GM18519 (cell line): Measurements from ENCODE around the gene TBX4.
"Not testable (repeated sequence)": the region's sequence is repeated elsewhere in the genome, so short reads cannot be mapped to it uniquely, and the experiment has no call there.

Experiments
- ATAC-seq: cut with Tn5 transposase; IDR thresholded peaks from one replicate; pipeline ENCODE4 v1.9.1; 2021; ENCODE audit warnings: mild to moderate bottlenecking, moderate library complexity; ENCODE audit not compliant: unreplicated experiment, low FRiP score

Gene TBX4

GRCh38 chr17:61494325-61495160 lies 42.3 kb downstream of the TBX4 start:
- no peak for ATAC-seq

DNA sequence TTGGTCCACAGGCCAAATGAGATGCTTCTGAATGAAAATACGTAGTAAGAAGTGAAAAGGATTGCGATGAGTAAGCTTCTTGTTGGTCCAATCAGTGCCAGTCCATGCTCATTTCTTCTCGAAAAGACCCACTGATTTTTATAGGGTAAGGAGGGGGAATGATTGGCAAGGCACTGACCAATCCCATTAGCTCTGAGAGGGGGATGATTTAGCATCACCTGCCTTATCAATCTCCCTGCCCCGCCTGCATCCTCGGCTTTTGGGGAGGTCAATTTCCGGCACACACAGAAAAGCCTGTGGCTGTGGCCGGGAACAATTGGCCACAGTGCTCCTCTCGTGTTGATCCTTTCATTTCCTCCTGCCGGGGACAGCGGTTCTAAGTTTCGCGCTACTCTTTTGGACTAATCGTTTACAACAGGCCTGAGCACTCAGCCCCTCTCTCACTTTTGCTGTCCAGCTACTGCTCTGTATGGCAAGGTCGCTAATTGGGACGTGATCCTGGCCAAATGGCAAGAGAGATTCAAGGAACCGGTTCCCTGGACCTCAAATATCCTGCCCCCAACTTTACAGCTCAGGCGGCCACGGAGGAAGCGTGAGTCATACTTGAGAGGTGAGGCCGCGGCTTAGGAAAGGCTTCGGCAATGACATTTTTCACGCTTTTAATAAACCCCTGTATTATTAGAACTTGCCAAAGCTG lies 43.1 kb downstream of the TBX4 start:
- no peak for ATAC-seq

DNA sequence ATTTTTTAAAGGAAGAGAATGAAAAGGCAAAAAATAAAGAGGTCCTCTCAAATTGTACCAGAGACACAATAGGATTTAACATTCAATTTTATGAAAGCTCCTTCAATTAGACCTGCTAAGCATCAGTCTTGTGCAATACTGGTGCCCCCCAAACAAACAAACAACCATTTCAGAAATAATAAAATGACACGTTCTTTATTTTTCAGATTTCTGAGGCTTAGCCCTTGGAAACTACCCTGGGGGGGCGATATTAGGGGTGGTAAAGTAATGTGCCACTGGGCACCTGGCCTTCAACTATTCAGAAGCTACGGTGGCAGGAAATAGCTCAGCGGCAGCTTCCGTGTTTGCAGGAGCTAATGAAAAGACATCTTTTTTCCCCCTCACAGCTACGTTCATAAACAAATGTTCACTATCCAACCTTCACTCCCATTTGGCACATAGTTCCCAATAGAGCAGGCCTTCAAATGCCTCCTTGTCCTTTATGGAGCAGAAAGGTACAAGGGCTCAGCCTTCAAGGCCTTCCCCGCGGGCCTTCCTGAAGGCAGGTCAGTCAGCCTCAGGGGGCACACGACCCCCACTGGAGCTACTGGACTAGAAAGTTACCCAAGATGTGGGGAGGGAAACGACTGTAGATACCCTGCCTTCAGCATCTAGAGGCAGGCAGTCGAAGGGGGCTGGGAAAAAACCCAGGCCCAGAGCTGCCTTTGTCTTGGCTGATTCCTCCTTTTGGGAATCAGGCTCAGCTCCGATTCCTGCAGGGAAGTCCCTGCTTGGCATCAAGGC lies 44.1 kb downstream of the TBX4 start:
- no peak for ATAC-seq

- ATAC-seq: no peak
Measured at GRCh38 chr17:61496957-61497653, 44.9 kb downstream of the TBX4 start.

DNA sequence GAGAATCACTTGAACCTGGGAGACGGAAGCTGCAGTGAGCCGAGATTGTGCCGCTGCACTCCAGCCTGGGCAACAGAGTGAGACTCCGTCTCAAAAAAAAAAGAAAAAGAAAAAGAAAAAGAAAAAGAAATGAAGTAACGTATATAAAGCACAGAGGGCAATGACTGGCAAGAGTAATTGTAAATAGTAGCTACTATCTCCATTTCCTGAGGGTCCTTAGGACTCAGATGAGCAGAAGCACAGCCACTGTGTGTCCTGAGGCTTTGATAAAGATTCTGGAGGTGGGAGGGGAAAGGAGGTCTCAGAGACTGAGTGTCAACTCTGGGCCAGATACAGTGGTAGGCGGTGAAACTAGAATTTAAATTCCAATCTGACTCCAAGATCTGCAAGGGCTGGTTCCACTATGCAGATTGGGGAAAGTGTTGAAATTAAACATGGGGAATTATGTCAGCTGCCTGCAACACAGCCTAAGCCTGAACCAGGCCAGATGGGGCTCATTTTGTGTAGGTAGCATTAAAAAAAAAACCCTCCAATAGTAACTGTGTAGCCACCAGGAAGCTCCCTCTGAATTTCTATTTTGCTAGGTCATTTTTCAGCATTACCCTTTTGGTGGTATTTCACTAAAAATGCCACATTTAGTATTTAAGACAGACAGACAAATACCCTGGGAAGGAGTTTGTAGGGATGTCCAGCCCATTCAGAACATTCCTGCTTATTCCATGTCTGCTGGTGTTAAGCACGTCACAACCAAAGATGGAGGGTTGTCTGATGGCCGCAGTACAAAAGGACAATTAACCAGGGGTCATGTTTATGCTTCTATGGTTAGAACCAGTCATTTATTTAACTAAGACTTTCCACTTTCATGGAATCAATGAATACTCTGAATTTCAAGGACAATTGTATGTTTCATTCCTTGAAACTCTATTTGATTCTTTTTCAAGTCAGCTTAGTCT lies 46.1 kb downstream of the TBX4 start:
- ATAC-seq: no peak

DNA sequence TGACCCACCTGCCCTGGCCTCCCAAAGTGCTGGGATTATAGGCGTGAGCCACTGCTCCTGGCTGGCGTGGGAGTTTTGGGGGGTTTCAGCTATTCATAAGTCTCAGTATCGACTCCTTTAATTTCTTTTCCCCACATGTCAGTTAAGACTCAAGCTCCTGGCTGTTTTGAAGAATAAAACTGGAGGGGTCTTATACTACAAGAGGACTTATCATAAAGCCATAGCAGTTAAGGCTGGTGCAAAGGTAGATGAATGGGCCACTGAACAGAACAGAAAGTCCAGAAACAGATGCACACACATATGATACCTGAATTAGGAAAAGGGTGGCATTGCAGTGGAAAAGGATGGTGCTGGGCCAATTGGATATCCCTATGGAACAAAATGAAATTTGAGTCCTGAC lies 47.4 kb downstream of the TBX4 start:
- no peak for ATAC-seq

DNA sequence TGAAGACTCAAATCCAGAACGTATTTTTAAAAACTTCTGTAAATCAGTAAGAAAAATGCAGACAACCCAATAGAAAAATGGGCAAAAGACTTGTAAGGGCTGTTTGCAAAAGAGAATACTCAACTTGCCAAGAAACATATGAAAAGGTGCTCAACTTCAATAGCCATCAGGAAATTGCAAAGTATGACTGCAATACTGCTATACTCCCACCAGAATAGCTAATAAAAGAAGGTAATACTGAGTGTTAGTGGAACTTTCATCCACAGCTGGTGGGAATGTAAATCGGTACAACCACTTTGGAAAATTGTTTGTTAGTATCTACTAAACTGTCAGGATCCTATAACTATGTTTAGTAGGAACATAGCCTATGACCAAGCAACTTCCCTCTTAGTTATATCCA lies 48.1 kb downstream of the TBX4 start:
- ATAC-seq: no peak

DNA sequence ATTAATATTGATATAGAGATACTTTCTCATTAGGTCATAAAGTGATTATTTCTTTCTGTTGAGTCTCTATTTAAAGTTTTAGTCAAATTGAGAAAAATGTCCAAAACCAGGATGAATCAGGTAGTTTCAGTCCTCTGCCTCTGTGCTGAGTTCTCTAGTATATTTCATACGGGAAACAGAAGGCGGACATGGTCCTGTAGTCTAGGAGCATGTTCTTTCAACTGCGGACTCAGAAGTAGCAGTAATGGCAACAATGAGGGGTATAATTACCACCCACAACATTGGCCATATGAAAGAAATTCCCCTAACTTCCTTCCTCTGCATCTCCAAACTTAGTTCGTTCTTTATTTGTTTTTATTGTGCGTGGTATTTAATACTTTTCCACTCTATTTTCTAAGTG lies 50.1 kb downstream of the TBX4 start:
- no peak for ATAC-seq

- no peak for ATAC-seq
Measured at GRCh38 chr17:61503961-61504360, 51.7 kb downstream of the TBX4 start.

DNA sequence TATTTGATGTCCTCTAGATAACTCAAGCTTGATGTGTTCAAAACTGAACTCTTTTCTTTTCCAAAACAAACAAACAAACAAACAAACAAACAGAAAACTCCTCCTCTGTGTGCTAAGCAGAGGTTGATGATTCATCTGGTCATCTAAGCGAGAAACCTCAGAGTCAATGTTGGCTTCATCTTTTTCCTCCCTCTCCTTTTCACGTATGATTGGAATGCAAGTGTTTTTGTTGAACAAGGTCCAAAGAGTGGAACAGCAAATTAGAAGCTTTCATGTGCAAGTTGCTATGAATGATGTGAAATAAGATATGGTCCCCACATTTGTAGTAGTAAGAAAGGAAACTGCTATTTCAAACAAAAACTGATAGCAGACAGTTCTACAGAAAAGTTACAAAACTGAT lies 52.5 kb downstream of the TBX4 start:
- ATAC-seq: no peak

GRCh38 chr17:61505846-61506627 lies 53.8 kb downstream of the TBX4 start:
- ATAC-seq: no peak

DNA sequence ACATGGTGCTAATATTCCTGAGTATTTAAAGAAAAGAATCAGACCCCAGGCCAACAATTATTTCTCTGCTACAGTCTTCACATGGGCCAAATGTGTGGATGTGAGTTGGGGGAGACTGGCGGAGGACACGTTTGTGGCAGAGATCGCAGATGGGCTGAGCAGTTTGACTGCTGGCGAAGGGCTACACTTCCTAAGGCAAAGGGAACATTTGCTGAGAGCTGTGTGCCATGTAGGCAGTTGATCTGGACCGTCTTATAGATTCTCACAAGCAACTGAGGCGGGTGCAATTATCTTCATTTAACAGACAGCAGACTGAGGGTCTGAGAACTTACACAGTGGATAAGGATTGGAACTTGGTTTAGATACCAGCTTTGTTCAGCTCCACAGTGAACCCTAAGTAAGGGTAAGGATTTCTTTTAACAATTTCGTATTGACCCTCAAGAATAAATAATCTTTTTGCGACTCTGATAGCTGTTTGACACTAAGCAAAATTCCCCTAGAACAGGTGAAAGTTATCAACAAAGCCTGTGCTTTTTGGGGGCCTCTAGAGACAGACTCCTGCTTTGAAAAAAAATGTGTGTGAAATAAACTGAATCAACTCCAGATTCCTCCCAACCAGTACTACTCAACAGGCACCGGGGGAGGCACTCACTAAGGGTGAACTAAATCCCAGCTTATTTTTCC lies 55.3 kb downstream of the TBX4 start:
- ATAC-seq: no peak

GRCh38 chr17:61508912-61509311 lies 56.7 kb downstream of the TBX4 start:
- ATAC-seq: no peak

GRCh38 chr17:61509454-61509853 lies 57.2 kb downstream of the TBX4 start:
- not testable (repeated sequence) for ATAC-seq

GRCh38 chr17:61510237-61510636 lies 58.0 kb downstream of the TBX4 start:
- ATAC-seq: no peak

DNA sequence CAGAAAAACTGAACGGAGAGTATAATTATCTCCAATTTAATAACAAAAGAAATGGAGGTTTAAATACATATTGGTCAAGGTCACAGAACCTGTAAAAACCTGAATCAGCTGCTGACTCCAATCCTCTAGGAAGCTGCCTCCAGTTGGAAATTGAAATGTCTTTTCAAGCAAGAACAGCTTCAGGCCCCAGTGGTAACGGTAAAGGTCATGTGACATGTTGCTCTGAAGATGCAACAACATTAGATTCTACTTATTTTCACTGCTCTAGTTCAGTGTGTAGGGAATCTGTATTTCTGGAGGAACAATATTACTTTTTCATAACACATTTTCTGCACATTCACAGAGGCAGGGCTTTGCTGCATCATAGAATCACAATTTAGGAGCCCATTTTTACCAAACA lies 58.8 kb downstream of the TBX4 start:
- ATAC-seq: no peak

GRCh38 chr17:61511480-61512182 lies 59.4 kb downstream of the TBX4 start:
- ATAC-seq: no peak

DNA sequence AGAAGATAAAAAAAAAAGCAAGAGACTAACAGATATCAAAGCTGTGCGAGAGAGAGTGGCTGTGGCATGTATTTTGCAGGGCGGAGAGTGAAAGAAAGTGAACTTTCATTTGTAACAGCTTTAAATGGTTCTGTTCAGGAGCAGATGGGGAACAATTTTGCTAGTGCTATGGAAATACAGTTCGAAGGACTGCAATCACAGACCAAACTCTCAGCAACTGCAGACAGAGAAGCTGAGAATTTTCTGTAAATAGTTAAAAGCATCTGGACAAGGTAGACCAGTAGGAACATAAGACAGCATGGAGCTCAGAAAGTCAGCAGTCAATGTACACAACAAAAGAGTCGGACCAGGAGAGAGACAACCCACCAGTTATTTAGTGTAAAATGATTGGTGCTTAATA lies 62.3 kb downstream of the TBX4 start:
- ATAC-seq: no peak
